GM12872 (cell line): Measurements from ENCODE around the gene SNX1.

Experiments used
- TF ChIP-seq, protein P1 (sequence below): IDR thresholded peaks from 3 replicates; pipeline ENCODE4 v1.5.1; 2011; ENCODE audit warnings: low read depth, mild to moderate bottlenecking, low read length, moderate library complexity; ENCODE audit not compliant: insufficient read depth

Gene SNX1

DNA sequence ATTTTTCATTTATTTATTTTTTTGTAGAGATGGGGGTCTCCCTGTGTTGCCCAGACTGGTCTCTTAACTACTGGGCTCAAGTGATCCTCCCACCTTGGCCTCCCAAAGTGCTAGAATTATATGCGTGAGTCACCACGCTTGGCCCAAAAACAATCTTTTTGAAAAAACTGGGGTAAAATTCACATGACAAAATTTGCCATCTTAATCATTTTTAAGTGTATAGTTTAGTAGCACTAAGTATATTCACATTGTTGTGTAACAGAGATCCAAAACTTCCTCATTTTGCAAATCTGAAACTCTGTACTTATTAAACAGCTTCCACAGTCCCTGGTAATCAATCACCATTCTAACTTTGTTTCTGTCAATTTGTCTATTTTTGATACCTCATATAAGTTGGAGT is 5.2 kb downstream of the SNX1 start:
- TF ChIP-seq, protein P1, sequence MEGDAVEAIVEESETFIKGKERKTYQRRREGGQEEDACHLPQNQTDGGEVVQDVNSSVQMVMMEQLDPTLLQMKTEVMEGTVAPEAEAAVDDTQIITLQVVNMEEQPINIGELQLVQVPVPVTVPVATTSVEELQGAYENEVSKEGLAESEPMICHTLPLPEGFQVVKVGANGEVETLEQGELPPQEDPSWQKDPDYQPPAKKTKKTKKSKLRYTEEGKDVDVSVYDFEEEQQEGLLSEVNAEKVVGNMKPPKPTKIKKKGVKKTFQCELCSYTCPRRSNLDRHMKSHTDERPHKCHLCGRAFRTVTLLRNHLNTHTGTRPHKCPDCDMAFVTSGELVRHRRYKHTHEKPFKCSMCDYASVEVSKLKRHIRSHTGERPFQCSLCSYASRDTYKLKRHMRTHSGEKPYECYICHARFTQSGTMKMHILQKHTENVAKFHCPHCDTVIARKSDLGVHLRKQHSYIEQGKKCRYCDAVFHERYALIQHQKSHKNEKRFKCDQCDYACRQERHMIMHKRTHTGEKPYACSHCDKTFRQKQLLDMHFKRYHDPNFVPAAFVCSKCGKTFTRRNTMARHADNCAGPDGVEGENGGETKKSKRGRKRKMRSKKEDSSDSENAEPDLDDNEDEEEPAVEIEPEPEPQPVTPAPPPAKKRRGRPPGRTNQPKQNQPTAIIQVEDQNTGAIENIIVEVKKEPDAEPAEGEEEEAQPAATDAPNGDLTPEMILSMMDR = no peak

DNA sequence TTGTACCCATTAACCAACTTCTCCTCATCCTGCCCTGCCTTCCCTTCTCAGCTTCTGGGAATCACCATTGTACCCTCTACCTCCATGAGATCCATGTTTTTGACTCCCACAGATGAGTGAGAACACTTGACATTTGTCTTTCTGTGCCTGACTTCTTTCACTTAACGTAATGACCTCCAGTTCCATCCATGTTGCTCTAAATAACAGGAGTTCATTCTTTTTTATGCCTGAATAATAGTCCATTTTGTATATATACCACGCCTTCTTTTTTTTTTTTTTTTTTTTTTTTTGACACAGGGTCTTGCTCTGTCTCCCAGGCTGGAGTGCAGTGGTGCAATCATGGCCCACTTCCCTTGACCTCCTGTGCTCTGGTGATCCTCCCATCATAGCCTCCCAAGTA is 6.7 kb downstream of the SNX1 start:
- TF ChIP-seq, protein P1 = no peak

DNA sequence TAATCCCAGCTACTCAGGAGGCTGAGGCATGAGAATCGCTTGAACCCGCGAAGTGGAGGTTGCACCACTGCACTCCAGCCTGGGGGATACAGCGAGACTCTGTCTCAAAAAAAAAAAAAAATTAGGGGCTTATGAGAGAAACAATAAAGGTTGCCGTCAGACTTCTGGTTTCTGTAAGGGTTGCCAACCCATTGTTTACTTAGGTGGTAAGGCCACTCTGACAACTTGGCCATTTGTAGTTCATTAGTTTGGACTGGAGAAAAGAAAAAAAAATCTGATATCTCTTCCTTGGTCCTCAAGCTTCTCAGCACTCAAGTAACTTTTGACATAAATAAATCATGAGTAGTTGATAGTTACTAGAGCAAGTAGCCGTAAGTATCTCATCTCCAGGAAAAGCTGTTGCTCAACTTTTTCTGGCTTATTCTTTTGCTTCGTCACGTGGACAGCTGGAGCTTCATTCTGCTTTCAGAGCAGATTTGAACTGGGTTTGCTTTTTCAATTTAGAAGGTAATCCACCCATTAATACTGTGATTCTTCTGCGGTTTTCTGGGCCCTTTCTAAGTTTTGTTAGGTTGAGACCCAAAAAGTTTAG is 9.4 kb downstream of the SNX1 start:
- TF ChIP-seq, protein P1 = no peak

DNA sequence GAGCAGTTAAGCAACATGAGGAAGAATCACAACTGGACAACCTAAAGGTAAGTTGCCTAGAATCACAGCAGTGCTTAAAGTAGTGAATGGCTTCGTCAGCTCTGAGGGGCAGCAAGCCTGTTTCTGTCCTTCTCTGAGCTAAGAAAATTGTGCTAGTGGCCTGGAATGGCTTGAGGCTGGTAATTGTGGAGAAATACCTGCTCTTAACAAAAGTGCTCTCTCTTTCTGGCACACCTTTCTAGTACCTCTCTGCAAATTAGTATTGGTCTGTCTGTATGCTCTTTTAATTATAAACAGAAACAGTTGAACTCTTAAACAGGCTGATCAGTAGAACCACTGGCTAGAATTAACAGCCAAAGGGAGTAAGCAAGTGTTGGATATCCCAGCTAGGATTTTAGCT is 11.6 kb downstream of the SNX1 start:
- TF ChIP-seq, protein P1 = no peak

DNA sequence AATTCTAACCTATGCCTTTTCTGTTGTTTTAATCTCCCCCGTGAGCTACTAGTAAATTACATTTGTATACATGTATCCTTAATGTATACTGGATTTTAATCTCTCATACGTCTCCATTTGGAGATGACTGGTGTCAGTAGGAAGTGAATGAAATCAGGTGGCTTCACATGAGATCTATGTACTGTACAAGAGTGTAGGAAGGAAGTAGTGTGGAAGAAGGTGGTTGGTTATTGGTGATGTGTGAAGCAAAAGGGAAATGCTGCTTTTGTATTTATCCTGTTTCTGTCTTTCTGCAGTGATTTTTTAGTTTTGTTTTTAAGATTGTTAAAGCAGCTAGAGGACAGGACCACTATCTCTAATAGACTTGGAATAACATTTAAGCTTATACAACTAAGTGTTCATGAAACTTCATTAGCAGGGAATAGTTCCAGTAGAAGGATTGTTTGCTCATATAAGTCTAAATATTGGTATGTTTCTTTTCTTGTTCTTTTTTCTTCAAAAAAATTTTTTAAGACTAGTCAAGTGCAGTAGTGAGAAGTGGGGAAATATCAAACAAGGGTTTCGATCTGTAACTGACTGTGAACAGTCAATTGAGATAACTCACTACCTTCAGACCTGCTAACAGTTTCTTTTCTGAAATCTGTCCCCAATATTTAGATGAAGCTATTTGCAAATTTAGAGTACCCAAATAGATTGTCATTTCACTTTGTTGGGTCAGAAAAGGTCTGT is 15.3 kb downstream of the SNX1 start:
- TF ChIP-seq, protein P1 = no peak

DNA sequence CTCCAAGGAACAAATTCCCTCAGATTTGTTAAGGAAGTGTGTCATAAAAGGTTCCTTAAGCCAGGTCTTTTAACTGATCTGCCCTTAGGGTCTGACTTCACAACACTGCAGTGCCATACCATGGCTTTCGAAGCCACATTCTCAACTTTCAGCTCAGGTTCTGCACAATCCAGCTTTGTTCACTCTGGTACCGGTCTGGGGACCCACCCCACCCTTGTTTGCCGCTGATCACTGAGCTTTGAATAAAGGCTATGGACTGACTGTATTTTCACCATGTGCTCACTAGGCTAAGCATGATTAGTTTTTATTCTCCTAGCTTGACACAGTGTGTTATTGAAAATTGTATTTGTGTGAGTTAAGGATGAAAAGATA is 15.9 kb downstream of the SNX1 start:
- TF ChIP-seq, protein P1 = no peak

DNA sequence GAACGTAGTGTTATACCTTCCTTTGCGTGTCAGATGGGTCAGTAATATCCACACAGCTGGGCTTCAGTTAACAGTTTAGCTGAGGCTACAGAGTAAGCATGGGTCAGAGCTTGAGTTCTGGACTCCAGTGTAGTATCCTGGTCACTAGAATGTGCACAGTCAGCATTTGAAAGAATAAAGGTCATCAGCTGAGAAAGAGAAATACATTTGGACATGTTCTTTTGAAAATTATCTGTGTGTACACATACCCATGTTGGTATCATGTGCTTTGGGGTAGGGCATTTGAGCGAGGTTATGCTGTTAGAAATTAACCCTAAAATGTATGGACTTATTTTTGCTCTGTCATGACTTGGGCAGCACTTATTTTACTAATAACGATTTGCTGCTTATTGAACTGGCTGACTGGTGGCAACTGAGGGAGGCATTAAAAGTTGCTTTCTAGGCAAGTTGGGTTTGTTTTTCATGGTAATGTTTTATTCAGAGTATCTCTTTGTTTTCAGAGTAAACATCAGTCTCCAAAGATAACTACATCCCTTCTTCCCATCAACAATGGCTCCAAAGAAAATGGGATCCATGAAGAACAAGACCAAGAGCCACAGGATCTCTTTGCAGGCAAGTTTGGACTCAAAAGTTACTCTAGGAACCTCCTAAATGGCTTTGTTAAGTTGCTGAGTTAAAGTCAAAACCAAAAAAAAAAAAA is 16.4 kb downstream of the SNX1 start:
- TF ChIP-seq, protein P1 = no peak; the same call in 2 of the 3 replicates
